Suppressor macrophage treated with lipopolysaccharide for 4 hours (primary cell): ENCODE results near the gene SQOR.

Experiments
- DNase-seq: peaks from one replicate; pipeline ENCODE4 v3.0.0-alpha.2; 2020

Gene SQOR

DNA sequence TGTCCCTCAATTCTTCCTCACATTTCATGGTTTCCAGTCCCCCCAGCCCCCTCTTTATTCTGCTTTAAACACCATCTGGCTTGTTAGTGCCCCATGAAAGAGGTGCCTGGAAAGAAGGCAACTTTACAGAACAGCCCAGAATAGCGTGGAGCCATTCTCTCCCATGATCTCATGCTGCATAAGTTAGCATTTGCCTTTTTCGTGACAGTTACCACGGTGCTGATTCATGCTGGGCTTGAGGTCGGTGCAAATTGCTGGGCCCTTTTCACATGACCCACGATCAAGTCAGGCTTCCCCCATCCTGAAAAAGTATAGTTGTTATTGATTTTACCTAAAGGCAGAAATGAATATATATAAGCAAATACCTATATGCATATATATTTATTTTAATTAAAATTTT is 29.6 kb downstream of the SQOR start:
- DNase-seq = peak; percentile 69

DNA sequence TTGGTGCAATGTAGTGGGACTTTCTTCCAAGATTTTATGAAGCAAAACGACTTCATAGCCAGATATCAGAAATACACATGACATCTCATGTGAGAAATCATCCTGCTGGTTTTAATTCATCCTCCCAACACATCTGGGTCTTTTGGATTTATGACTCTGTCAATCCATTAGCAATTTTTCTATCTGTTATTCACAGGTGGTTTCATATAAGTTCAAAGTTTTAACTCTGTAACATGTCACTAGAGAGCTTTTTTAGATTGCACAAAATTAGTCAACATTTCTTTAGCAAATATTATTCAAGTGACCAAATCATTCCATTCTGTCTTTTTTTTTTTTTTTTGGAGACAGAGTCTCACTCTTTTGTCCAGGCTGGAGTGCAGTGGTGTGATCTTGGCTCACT is 30.4 kb downstream of the SQOR start:
- DNase-seq = no peak

DNA sequence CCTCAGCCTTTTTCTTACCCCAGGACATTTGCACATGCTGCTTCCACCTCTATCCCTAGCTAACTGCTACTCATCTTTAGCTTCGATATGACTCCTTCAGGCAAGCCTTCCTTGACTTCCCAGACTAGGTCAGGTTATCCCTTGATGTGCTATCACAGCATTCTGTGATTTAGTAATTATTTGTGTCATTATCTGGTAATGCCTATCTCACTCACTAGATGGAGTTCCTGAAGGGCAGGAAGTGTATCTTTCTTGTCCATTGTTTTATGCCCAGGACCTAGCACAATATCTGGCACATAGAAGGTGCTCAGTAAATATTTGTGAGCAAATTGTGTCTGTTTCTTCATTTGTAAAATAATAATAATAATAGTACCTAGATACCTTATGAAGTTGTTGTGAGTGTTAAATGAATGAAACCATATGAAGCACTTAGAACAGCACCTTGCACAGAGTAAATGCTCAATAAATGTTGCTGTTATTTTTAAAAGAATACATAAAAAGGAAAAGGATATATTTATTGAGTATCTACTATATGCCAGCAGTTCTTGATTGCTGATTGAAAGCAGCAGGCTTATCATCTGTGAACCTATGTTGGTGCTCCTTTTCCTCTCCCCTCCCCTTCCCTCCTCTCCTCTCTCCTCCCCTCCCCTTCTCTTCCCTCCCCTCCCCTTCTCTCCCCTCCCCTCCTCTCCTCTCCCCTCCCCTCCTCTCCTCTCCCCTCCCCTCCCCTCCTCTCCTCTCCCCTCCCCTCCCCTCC is 31.5 kb downstream of the SQOR start:
- DNase-seq = no peak

DNA sequence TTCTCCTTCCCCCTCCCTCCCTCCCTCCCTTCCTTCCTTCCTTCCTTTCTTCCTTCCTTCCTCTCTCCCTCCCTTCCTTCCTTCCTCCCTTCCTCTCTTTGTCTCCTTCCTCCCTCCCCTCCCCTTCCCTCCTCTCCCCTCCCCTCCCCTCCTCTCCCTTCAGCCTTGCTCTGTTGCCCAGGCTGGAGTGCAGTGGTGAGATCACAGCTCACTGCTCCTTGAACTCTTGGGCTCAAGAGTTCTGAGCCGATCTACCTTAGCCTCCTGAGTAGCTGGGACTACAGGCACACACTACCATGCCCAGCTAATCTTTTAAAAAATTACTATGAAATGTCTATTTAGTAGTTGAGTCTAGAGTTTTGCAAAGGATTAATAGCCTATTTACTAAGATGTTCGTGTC is 32.2 kb downstream of the SQOR start:
- DNase-seq = no peak

DNA sequence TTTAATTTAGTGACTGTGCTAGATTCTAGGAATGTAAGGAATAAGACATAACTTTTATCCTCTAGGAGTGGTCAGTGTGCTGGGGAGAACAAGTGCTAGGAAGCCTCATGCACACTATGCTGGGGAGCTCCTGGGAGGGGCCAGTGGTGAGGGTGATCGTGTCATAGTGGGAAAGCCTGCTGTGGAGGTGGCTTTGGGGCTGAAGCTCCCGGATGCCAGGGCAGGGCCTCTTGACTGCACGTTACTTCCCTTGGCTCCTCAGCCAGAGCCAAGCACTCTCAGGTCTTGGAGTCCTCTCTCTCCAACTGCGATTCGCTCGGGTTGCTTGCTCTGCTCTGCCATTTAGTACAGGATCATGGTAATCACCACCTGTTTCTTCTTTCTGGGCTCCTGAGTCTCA is 33.6 kb downstream of the SQOR start:
- DNase-seq = no peak

DNA sequence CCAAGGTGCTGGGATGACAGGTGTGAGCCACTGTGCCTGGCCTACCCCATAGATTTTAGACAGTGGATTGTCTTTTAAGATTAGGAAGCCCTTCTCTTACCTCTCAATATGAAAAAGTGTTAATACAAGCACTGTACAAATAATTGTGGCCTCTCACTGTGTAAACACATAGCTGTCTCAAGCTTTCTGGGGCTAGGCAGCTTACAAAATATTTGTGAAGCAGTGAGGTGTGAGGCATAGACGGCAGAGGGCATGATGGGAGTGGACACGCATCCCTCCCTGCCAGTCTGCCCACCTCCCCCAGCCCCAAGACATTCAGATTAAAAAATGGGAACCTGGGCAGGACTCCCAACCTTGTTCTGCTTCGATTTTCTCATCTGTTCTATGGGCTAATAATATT is 34.6 kb downstream of the SQOR start:
- DNase-seq = no peak

DNA sequence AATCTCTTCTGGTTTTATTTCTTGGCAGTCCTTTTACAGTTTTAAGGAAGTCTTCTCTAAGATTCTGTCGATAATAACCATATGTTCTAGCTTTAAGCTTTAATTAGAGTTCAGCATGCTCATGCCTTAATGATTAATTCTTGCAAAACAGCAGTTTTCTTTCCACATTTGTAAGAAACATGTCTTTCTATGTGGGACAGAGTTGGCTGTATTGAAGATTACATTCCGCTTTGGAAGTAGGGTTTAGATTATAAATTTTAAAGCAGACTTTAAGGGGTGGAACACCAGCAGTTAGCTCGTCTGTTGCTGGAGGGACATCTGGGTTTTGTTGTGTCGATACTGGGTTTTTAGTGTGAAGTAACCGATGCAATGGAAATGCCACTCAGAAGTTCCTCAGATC is 35.3 kb downstream of the SQOR start:
- DNase-seq = no peak

DNA sequence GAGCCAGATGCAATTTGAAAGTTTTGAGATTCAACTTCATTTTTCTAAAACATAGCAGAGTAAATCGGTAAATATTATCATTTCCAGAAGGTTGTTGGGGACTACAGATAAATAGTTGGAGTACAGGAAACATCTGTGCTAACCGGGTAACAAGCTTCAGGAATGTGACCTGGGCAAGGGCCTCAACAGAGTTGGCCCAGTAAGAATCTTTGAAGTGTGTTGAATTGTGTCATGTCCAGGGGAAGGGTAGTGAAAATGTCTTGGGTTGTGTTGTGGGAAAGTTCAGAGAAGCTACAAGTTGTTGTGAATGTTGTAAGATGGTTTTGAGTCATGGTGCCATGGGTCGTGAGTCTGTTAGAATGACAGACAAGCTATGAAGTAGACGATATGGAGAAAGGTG is 35.7 kb downstream of the SQOR start:
- DNase-seq = no peak

DNA sequence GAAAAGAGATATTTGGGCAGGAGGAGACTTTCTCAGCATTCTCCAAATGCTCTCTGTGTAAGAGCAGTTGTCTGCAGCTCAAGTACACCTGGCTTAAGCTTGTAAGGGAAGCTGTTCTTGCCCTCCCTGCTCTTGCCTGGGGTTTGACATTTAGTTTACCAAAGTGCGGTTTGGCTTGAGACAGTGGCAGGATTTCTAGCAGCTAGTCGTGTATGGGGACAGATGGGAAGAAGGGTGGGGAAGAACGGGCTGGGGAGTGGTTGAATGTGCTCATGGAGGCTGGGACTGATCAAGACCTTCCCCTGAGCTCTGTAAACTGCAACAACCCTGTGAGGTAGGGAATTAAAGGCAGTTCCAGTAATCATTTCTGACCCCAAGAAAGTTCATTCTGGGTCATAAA is 39.8 kb downstream of the SQOR start:
- no peak for DNase-seq

DNA sequence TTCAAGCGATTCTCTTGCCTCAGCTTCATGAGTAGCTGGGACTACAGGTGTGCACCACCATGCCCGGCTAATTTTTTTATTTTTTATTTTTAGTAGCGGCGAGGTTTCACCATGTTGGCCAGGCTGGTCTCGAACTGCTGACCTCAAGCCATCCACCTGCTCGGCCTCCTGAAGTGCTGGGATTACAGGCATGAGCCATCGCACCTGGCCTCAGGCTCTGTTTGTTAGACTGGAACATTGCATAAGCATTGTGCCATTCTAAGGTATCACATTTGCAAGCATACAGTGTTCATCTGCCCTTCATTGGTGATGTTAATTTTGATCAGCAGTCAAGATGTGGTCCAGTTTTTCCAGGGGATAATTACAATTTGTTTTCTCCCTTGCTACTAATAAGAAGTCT is 43.0 kb downstream of the SQOR start:
- DNase-seq = no peak

DNA sequence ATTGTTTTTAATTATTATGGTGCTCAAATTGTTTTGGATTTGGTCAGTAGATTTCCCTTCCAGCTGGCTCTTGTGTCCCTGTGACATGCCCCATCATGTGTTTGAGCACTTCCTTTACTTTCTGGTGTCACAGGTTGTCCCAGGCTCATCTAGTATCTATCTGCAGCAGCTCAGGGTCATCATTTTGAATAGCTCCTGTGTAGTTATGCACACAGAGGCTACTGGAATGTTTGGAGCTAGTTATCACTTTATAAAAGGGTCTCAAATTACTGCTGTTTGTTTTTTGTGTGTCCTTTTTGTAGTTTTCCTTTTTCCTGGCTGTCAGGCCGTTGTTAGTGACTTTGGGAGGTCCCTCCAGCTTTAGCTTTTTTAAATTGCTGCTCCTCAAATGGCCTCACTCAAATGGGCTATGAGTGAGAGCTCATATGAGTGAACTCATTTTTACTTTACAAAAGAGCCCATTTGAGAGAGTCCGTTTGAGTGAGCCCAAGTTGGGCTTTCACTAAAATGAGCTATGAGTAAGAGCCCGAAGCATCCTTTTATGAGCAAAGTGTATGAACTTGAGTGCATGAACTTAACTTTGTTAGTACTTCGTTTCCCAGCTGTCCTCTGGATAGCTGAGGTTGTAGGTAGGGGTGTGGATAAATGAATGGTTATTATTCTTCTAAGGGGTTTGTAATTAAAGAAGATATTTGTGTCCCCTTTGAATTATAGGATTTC is 43.8 kb downstream of the SQOR start:
- no peak for DNase-seq

DNA sequence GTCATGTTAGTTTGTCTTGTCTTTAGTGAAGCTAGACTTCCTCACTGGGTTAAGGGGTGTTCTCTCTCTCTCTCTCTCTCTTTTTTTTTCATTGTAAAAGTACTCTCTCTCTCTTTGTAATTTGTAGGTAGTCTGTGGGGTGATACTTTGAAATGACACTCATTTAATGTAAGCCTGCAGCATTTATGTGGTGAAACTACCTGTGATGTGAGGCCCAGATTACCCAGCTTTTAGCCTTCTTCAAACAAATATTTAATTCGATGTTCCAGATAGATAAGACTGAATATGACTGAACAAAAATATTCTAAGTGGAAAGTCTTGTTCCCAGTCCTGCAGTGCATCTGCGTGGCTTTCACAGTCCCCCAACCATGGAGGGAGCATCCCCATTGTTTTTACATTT is 49.7 kb downstream of the SQOR start:
- no peak for DNase-seq

DNA sequence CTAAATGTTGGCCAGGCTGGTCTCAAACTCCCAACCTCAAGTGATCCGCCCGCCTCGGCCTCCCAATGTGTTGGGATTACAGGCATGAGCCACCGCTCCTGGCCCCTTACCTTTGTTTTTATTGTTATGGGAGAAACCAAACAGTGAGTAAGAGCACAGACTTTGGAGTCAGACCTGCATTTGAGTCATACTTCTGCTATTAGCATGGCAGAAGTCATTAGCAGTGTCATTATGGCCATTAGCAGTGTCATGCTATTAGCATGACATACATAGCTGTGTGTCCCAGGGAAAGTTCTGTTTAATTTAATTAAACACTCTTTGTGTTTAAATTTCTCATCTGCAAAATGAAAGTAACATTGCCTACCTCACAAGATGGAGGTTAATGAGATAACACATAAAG is 54.8 kb downstream of the SQOR start:
- no peak for DNase-seq

DNA sequence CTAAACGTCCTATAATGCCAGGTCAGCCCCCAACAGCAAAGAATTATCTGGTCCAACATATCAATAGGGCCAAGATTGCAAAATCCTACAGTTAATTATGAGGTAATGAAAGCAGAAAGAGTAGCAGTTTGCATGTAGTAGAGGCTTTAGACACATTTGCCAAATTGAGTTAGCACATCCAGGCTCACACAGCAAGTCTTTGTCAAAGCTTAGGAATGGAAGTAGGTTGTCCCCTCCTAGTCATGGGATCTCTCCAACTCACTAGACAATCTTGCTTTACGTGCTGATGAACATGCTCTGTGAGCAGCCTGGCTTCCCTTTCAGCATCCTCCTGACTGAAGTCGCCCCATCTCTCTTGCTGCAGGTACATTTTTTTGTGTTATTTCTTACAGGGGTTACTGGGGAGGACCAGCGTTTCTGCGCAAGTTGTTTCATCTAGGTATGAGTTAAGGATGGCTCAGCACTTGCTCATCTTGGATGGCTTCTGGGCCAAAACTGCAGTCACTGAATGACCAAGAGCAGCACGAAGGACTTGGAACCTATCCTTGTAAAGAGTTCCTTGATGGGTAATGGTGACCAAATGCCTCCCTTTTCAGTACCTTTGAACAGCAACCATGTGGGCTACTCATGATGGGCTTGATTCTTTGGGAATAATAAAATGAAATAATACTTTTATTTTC is 55.9 kb downstream of the SQOR start:
- no peak for DNase-seq

DNA sequence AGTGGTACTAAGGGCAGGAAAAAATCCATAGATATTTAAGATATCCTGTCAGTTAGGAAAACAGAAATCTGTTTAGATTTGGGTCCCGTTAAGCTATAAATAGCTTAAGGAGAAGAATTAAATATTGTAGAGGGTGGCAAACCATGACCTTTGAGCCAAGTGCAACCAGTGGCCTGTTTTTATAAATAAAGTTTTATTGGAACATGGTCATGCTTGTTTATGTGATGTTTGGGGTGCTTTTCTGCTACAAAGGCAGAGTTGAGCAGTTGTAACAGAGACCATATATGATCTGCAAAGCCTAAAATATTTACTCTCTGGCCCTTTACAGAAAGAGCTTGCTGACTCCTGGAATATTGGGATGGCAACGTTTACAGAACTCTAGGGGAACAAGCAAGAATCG is 66.3 kb downstream of the SQOR start:
- no peak for DNase-seq

DNA sequence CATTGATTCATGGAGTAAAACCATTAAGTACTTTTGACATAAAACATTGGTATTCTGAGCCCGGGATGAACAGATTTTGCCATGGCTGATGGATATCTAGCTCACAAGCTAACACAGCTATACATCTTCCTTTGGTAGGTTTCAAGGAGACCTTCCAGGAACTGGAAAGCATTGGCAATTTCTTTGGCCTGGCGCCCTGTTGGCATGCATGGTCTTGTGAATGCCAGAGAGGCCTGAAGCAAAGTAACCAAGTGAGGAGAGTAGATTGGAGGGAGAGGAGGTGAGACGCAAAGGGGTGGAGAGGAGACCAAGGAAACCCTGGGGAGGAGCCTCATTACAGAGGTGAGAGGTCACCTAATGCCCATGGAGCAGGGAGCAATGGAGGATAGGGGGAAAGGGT is 67.2 kb downstream of the SQOR start:
- DNase-seq = no peak

DNA sequence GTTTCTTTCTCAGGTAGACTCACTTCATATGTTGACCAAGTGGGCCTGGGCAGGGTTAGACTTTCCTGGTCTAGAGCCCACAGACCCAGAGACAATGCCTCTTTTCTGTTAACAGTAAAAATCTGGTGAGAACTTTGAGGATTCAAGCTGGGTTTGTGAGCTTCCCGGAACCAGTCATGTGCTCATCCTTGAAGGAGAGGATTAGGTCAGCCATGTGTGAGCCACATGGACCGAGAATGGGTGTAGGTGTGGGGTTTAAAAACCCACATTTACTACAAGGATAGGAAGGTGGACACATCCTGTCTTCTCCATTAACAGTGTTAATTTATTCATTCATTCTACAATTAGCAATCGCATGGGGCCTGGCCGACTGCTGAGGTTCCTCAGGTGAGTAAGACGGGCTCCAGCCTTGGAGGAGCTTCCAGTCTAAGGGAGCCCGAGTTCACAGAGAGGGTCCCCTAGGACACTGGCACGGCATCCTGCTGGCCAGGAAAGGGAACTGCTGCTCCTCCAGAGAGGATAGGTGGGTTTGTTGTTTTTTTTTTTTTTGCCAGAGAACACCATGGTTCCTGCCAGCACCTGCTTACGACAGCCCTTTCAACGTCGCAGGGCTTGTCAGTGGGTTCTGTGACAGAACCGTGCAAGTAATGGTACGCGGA is 69.0 kb downstream of the SQOR start:
- no peak for DNase-seq

DNA sequence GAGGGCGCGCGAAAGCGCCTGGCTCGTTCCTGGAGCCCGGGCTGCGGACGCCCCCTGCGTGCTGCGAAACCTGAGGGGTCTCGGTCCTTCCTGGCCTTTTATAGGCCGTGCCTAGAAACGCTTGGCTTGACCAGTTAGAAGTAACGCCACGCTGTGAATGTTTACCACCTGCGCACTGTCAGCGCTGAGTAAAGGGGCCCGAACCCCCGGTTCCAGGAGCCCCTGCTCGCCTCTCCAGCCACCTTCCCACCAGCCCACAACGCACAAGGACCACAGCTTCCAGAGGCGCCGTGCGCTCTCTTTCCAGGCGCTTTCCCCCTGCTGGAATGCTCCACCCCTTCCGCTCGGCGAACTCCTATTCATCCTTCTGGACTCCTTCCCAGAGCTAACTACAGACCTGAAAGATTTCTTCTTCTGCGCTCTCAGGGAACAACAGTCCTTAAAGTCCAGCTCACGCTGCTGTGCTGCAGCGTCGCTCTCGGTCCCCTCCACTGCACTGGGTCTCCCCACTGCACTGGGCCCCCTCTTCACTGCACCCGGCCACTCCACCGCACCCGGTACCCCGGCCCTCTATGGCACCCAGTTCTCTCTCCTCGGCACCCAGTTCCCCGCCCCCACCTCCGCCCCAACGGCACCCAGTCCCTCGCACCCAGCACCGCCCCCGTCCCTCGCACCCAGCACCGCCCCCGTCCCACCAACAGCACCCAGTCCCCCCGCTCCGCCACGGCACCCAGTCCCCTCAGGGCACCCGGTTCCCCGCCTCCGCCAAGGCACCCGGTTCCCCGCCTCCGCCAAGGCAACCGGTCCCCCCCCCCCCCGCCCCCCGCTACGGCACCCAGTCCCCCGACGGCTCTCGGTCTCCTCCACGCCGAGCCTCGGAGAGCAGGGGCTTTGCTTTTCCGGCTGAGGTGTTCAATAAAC is 69.8 kb downstream of the SQOR start:
- no peak for DNase-seq

DNA sequence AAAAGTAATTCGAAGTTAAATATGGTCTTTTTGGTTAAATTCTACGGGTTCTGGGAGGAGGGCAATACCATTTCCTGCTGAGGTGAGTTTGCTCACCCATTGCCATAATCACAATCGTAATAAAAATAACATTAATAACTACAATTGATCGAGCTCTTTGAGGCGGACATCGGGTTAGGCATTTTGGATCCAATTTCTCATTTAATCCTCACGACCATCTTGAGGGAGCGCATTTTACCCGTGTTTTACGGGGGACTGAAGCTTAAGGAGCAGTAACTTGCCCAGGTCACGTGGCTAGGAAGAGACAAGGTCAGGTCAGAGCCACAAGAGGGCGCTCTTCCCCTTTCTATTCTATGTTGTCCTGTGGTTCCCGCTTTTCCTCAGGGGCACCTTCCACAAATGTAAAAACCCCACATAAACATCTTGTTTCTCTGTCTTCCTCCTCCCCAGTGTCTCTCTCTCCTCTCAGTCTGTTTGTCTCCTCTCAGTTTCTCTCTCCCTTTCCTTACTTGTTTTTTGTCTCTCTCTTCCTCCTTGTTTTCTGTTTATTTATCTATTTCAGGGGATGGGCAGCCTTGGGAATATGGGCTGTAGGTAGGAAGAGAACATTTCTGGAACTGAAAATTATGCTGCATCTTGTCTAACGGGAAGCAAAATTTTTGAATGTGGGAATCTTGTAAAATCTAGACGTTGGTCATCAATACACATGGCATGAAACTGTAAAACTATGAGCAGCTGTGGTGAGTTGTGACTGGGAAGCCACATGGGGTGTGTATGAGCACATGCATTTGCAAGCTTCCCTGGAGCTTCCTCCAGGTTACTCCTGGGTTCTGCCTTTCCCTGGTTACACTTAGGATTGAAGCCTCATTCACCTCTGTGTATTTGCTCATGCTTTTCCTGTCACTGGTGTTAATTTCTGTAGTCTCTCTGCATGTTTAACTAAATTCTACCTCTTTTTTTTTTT is 71.0 kb downstream of the SQOR start:
- DNase-seq = peak; percentile 88

DNA sequence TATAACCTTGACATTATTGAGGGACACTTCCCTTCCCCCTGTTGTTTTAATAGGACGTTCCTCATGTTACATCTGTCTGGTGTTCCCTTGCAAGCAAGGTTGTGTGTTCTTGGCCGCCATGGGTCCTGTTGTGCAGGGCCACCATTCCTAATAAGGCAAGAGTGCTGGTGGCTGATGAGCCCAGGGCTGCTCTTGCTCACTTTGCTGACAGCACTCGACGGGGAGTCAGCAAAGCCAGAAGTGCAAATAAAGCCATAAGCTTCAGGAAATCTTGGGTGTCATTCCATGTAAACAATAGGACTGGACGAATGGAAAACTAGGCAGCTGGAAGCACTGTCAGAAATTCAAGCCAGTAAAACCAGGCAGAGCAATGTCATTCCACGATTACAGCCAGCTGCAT is 75.8 kb downstream of the SQOR start:
- DNase-seq = no peak
